Mesodermal cell (in vitro differentiated cells): ENCODE results near the gene GNG12.

ENCODE experiments used
- H3K27ac ChIP-seq: 2 replicates; pipeline ENCODE4 v1.7.0; 2013; ENCODE audit warnings: mild to moderate bottlenecking, low read depth, low read length, moderate library complexity; ENCODE audit not compliant: severe bottlenecking
- H3K36me3 ChIP-seq: 2 replicates; pipeline ENCODE4 v1.7.1; 2013; ENCODE audit warnings: mild to moderate bottlenecking, low read length, moderate library complexity; ENCODE audit not compliant: control insufficient read depth, insufficient read depth
- H3K4me1 ChIP-seq: one replicate; pipeline ENCODE4 v1.7.1; 2013; ENCODE audit warnings: mild to moderate bottlenecking, low read length; ENCODE audit not compliant: insufficient read depth, control insufficient read depth, poor library complexity, severe bottlenecking
- H3K4me3 ChIP-seq: 2 replicates; pipeline ENCODE4 v1.7.0; 2013; ENCODE audit warnings: low read length, control low read depth, mild to moderate bottlenecking; ENCODE audit not compliant: insufficient read depth, poor library complexity, severe bottlenecking; ENCODE audit errors: extremely low read depth
- H3K9me3 ChIP-seq: 2 replicates; pipeline ENCODE4 v1.7.1; 2013; ENCODE audit warnings: mild to moderate bottlenecking, low read length, moderate library complexity; ENCODE audit not compliant: control insufficient read depth
- WGBS, 2 experiments: methylation state at CpG; one replicate each; pipeline ENCODE4 v1.1.5; 2013; ENCODE audit warnings: missing lambda C conversion rate in 2 of 2; ENCODE audit not compliant: insufficient coverage in 2 of 2; 5-methylcytosine and 5-hydroxymethylcytosine counted together

GNG12 gene

DNA sequence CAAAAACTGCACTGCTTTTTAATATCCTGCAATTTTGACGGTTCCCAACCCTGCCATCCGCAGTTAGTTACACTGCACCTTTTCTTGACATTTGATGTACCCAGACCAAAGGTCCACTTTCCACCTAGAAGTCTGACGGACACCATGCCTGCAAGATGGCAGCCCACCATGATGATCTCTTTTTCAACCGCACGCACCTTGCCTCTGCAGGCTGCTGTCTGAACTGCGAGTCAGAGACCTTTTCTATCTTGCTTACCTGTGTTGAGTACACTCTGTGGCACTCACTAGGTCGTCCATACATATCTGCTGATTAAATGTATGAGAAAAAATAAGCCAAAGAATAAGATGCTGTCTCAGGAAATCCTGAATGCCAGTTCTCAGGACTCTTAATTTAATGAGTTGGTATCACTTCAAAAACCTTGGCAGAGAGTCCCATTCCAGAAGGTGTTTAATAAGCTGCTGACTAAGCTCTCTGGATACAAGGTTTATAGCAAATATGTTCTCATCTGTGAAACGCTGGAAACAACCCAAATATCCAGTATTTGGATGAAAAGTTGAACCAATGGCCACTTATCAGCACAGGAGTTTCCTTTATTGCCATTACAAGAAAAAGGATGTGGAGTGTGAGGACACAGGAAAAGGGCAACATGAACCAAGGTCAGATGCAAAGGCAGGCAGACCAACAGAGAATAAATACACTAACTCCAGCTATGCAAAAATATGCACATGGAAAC lies 37.9 kb downstream of the GNG12 start:
- WGBS, 2 experiments = 95 to 96% methylated on average over 6 to 8 of the region's 8 CpGs
- no peaks in the 10 kb centered on the region for H3K36me3 ChIP-seq
- H3K4me1 ChIP-seq = peaks cover 49% of the 10 kb centered on the region
- peaks cover 4% of the 10 kb centered on the region for H3K9me3 ChIP-seq
- H3K27ac ChIP-seq = no peak overlapping the region
- no peak overlapping the region for H3K4me3 ChIP-seq

DNA sequence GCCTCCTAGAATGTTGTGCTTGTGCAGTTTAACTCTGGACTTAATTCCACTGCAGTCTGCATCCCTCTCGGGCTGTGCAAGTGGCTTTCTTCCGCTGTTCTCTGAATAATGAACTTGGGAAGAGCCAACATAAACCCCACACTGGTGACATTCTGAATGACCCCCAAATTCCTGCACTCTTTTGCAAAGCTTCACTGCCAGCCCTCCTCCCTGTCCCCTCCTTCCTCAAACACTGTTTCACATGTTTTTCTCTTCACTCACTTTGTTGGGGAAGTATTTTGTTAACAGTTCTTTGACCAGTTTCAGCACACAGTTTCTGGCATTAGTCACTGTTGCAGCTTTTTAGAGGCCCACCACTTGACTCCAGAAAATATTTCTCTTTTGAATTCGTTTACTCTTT lies 39.7 kb downstream of the GNG12 start:
- Histone ChIP-seq H3K9me3 (peaks cover 4% of the 10 kb centered on the region), H3K36me3 (no peaks in the 10 kb centered on the region), H3K4me1 (peaks cover 52% of the 10 kb centered on the region), H3K27ac (peak overlapping the region; percentile 96), H3K4me3 (no peak overlapping the region)
- 81 to 93% methylated on average over 3 of the region's 3 CpGs for WGBS, 2 experiments

DNA sequence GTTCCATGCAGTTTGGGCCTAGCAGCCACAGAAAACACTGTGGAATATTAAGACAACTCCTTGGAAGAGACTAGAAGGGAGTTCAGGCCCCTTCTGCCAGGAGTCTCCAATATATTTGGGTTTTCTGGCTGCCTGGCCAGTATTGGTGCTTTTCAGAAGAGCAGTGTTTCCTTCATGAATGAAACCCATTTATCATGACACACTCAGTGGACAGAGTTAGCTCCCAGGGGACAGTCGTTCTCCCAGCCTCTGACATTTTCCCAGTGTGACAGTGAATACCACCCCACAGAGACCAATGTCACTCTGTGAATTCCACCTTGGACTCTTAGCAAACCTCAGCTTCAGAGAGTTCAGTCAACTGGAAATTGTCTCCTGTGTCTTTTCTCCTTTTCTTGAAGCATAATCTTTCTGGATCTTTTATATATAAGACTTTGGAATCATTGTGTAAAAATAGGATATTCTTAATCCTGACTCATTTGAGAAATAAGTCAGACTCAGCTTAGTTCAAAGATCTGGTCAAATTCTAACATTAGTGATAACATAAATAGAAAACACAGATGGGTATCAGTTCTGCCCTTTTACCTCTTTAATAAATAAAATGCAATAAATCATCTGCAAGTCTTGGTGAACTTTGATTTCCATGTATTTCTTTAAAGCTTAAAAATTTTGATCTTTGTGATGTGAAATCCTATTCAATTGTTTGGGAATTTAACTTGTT lies 40.4 kb downstream of the GNG12 start:
- 70 to 80% methylated on average over 1 of the region's 1 CpG for WGBS, 2 experiments
- H3K36me3 ChIP-seq = no peaks in the 10 kb centered on the region
- H3K4me3 ChIP-seq = no peak overlapping the region
- H3K4me1 ChIP-seq = peaks cover 52% of the 10 kb centered on the region
- H3K27ac ChIP-seq = peak overlapping the region; percentile 96
- peaks cover 4% of the 10 kb centered on the region for H3K9me3 ChIP-seq

- WGBS, 2 experiments = 83% methylated on average over 1 of the region's 5 CpGs; no CpG with 5 or more reads in 1 of the 2 experiments
- Histone ChIP-seq H3K4me3 (no peak overlapping the region), H3K9me3 (no peaks in the 10 kb centered on the region), H3K27ac (peak overlapping the region; percentile 96), H3K4me1 (peaks cover 52% of the 10 kb centered on the region), H3K36me3 (no peaks in the 10 kb centered on the region)
These were observed 41.2 kb downstream of the GNG12 start for GRCh38 chr1:67792103-67792502.

DNA sequence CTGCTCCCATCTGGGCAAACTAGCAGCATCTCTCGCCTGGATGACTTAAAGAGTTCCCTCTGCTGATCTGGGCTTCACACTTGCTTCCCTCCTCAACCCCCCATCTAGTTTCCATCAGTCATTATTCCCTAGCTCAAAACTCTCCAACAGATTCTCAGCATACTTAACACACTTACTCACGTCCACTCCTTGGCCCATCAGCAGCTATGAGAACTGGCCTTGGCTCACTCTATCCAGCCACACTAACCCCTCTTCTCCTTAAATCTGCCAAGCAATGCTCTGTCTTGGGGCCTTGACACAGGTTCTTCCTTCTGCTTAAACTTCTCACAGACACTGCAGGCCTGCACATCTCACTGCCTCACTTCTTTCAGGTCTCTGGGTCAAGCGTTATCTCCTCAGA lies 41.6 kb downstream of the GNG12 start:
- no peaks in the 10 kb centered on the region for H3K9me3 ChIP-seq
- H3K27ac ChIP-seq = peak overlapping the region; percentile 96
- WGBS, 2 experiments = 76 to 81% methylated on average over 3 of the region's 3 CpGs
- H3K4me3 ChIP-seq = no peak overlapping the region
- peaks cover 52% of the 10 kb centered on the region for H3K4me1 ChIP-seq
- no peaks in the 10 kb centered on the region for H3K36me3 ChIP-seq

DNA sequence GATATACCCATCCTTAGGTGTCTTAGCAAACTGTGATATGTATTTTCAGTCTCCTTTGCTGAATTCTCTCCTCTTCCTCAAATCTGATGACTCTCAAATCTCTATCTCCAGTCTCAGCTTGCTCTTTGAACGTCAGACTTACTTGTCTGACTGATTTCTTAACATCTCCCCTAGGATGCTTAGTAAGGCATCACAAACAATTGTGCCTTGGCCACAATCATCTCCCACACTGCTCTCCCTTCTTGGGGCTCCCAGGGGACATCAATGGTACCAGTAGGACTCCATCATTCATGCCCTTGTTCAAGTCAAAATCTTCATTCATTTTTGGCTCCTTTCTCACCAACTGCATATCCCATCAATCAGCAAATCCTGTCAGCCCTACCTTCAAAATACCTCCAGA lies 42.0 kb downstream of the GNG12 start:
- H3K4me3 ChIP-seq = no peak overlapping the region
- H3K36me3 ChIP-seq = no peaks in the 10 kb centered on the region
- H3K27ac ChIP-seq = peak overlapping the region; percentile 96
- peaks cover 52% of the 10 kb centered on the region for H3K4me1 ChIP-seq
- no peaks in the 10 kb centered on the region for H3K9me3 ChIP-seq
- WGBS, 2 experiments = 93 to 100% methylated on average over 1 of the region's 1 CpG

GRCh38 chr1:67790201-67790692 lies 43.0 kb downstream of the GNG12 start:
- Histone ChIP-seq H3K9me3 (no peaks in the 10 kb centered on the region), H3K4me3 (no peak overlapping the region), H3K27ac (no peak overlapping the region), H3K4me1 (peaks cover 50% of the 10 kb centered on the region), H3K36me3 (no peaks in the 10 kb centered on the region)
- WGBS, 2 experiments = 85 to 95% methylated on average over 3 to 4 of the region's 7 CpGs

GRCh38 chr1:67789551-67789950 lies 43.7 kb downstream of the GNG12 start:
- Histone ChIP-seq H3K4me1 (peaks cover 43% of the 10 kb centered on the region), H3K36me3 (no peaks in the 10 kb centered on the region), H3K4me3 (no peak overlapping the region), H3K27ac (no peak overlapping the region), H3K9me3 (no peaks in the 10 kb centered on the region)
- 90 to 100% methylated on average over 4 of the region's 6 CpGs for WGBS, 2 experiments

DNA sequence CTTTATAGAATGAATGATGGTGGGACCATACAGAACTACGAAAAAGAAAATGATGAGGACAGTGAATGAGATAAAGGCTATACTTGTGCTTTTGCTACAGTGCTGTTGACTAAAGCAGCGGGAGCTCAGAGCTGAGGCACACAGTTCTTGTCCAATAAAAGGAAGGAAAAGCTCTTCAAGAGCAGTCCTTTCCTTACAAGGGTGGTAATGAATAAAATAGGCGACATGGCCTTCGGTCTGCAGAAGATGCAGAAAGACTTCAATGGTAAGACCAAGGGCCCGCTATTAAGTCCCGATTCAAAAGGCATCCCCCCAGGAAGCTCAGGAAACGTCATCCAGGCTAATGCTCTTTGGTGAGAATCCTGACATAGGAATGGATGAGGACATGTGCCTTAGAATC lies 44.4 kb downstream of the GNG12 start:
- Histone ChIP-seq H3K4me3 (no peak overlapping the region), H3K27ac (no peak overlapping the region), H3K9me3 (no peaks in the 10 kb centered on the region), H3K4me1 (peaks cover 36% of the 10 kb centered on the region), H3K36me3 (no peaks in the 10 kb centered on the region)
- WGBS, 2 experiments = 90 to 92% methylated on average over 7 of the region's 7 CpGs

DNA sequence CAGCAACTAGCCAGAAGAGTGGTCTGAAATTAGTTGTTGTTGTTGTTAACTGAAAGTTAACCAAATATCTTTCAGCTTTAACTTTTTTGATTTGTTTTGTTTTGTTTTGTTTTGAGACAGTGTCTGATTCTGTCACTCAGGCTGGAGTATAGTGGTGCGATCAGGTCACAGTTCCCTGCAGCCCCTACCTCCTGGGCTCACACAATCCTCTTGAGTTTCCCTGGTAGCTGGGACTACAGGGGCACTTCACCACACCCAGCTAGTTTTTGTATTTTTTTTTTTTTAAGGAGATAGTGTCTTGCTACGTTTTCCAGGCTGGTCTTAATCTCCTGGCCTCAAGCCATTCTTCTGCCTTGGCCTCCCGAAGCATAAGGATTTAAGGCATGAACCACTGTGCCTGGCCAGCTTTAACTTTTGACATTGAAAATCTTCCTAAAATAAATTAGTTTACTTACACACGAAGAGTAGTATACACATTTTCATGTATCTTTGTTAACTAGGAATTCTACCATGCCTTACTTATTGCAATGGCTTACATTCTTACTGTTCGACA lies 45.0 kb downstream of the GNG12 start:
- no peak overlapping the region for H3K27ac ChIP-seq
- no peaks in the 10 kb centered on the region for H3K9me3 ChIP-seq
- H3K4me3 ChIP-seq = no peak overlapping the region
- H3K4me1 ChIP-seq = peaks cover 30% of the 10 kb centered on the region
- 86% methylated on average over 4 of the region's 5 CpGs; no CpG with 5 or more reads in 1 of the 2 experiments for WGBS, 2 experiments
- no peaks in the 10 kb centered on the region for H3K36me3 ChIP-seq
